Panc1 (cell line): ENCODE data around the gene SYNPR. TPM values are rescaled to one million over a fixed set of nuclear protein-coding genes. Genes with fewer than 3 reads are reported as not detected.

Experiments
- ATAC-seq: fragments of 200-7000 bp; cut with Tn5 transposase; 2 replicates; pipeline ENCODE4 v1.9.1; 2020; ENCODE audit warnings: mild to moderate bottlenecking, moderate library complexity
- BruUV-seq: library from RNA; stranded (reverse); fragments of 400-500 nt; replicated peaks from 2 replicates; lab custom pipeline; 2021; lab: Mats Ljungman, UMichigan
- CTCF ChIA-PET: fragments of 300-600 bp; sonication (Branson Sonifier 250); formaldehyde crosslinking; loops from one replicate; lab custom pipeline; 2022; ENCODE audit warnings: antibody characterized with exemption; lab: Charles Lee
- POLR2A ChIA-PET: fragments of 300-600 bp; sonication (Branson Sonifier 250); formaldehyde crosslinking; loops from one replicate; lab custom pipeline; 2022; ENCODE audit warnings: antibody characterized with exemption; lab: Charles Lee
- DNase-seq: peaks from one replicate; pipeline ENCODE4 v3.0.0-alpha.2; 2010; ENCODE audit warnings: low read depth, low spot score
- H3K27ac ChIP-seq: 2 replicates; pipeline ENCODE4 v1.5.1; 2011; ENCODE audit warnings: mild to moderate bottlenecking, low read length, inconsistent platforms
- H3K27me3 ChIP-seq: fragments of 200-500 bp; sonication (Bioruptor generic); 2 replicates; pipeline ENCODE4 v1.6.0; 2014; ENCODE audit warnings: low read length, inconsistent platforms; ENCODE audit not compliant: control insufficient read depth, insufficient read depth
- H3K36me3 ChIP-seq: fragments of 200-500 bp; sonication (Bioruptor generic); 2 replicates; pipeline ENCODE4 v1.5.1; 2014; ENCODE audit warnings: inconsistent platforms, mild to moderate bottlenecking, low read length, moderate library complexity; ENCODE audit not compliant: control insufficient read depth, insufficient read depth
- H3K4me1 ChIP-seq: 2 replicates; pipeline ENCODE4 v1.5.1; 2011; ENCODE audit warnings: inconsistent platforms, mild to moderate bottlenecking, low read length, moderate library complexity; ENCODE audit not compliant: control insufficient read depth, insufficient read depth
- H3K4me3 ChIP-seq, 2 experiments: 2 replicates each; pipeline ENCODE4 v1.5.1; 2011 to 2012; ENCODE audit warnings: low read depth in 2 of 2, low read length in 2 of 2, mild to moderate bottlenecking in 2 of 2, inconsistent platforms in 1 of 2, moderate library complexity in 1 of 2
- H3K9me3 ChIP-seq: fragments of 200-500 bp; sonication (Bioruptor generic); 2 replicates; pipeline ENCODE4 v1.5.1; 2014; ENCODE audit warnings: low read depth, mild to moderate bottlenecking, inconsistent platforms, low read length, moderate library complexity; ENCODE audit not compliant: control insufficient read depth, insufficient read depth
- CTCF ChIP-seq: fragments of 450-650 bp; IDR thresholded peaks from 2 replicates; pipeline ENCODE4 v1.5.1; 2017; ENCODE audit warnings: mild to moderate bottlenecking
- POLR2AphosphoS5 ChIP-seq: IDR thresholded peaks from 2 replicates; pipeline ENCODE4 v1.6.1; 2012; ENCODE audit warnings: mild to moderate bottlenecking, low read depth, low read length, moderate library complexity
- REST ChIP-seq, 2 experiments: IDR thresholded peaks; 2 replicates each; pipeline ENCODE4 v1.6.1; 2011 to 2012; ENCODE audit warnings: low read depth in 2 of 2, control low read depth in 1 of 2, low read length in 1 of 2, mild to moderate bottlenecking in 1 of 2, moderate library complexity in 1 of 2; ENCODE audit not compliant: insufficient read depth in 1 of 2
- SIN3A ChIP-seq: IDR thresholded peaks from 2 replicates; pipeline ENCODE4 v1.6.1; 2012; ENCODE audit warnings: low read depth, mild to moderate bottlenecking, low read length, moderate library complexity, borderline replicate concordance; ENCODE audit not compliant: insufficient read depth
- TCF7L2 ChIP-seq: IDR thresholded peaks from 2 replicates; pipeline ENCODE4 v1.6.1; 2011; ENCODE audit warnings: mild to moderate bottlenecking, low read depth, low read length, inconsistent platforms
- in situ Hi-C: cut with HindIII; loops from 2 replicates; pipeline ENCODE4 v1.10.0; 2016; ENCODE audit warnings: low sequenced_read_pairs, low pct_unique_long_range_greater_than_20kb
- intact Hi-C: fragments of 100-400 bp; cut with micrococcal nuclease; formaldehyde crosslinking; loops from one replicate; pipeline ENCODE4 v1.10.0; 2022; ENCODE audit not compliant: unreplicated experiment
- total RNA-seq: library from RNA; stranded (reverse); gene quantifications from one replicate; pipeline ENCODE4 v1.2.1, GENCODE V29; 2021; ENCODE audit not compliant: unreplicated experiment

SYNPR gene
- total RNA-seq, 1 experiment from 2014 or later: not detected

- Histone ChIP-seq H3K27me3 (no peaks in the 10 kb centered on the region; the same call in 1 of the 2 replicates), H3K36me3 (no peaks in the 10 kb centered on the region), H3K4me3 (no peak overlapping the region), H3K27ac (no peak overlapping the region), H3K4me1 (no peaks in the 10 kb centered on the region), H3K9me3 (no peaks in the 10 kb centered on the region)
- ATAC-seq (no peak), DNase-seq (no peak)
- BruUV-seq: no TSS peak
- in situ Hi-C loops (no loop called here), intact Hi-C loops (no loop called here)
- no peak for TF ChIP-seq POLR2AphosphoS5
- TF ChIP-seq CTCF: no peak
- no peak for TF ChIP-seq TCF7L2
- no peak for TF ChIP-seq REST (IDR thresholded peaks at IDR 0.05; ENCODE audit: insufficient read depth in 1 of 2, low read depth in 2 of 2, low read length in 1 of 2)
- TF ChIP-seq SIN3A: no peak
- ChIA-PET CTCF (no interaction called here), POLR2A (no interaction called here)
Observed at GRCh38 chr3:63631670-63632069, 353.6 kb downstream of the SYNPR start.

- ChIA-PET CTCF (no interaction called here), POLR2A (no interaction called here)
- H3K36me3 ChIP-seq: no peaks in the 10 kb centered on the region
- no peaks in the 10 kb centered on the region for H3K4me1 ChIP-seq
- in situ Hi-C loops: no loop called here
- no TSS peak for BruUV-seq
- H3K4me3 ChIP-seq: no peak overlapping the region
- H3K27ac ChIP-seq: no peak overlapping the region
- no peak for ATAC-seq
- no peak for DNase-seq
- TF ChIP-seq CTCF (no peak), SIN3A (no peak), REST (IDR thresholded peaks at IDR 0.05; ENCODE audit: insufficient read depth in 1 of 2, low read depth in 2 of 2, low read length in 1 of 2) (no peak)
- H3K27me3 ChIP-seq: no peaks in the 10 kb centered on the region
- H3K9me3 ChIP-seq: no peaks in the 10 kb centered on the region
- intact Hi-C loops: no loop called here
Observed at GRCh38 chr3:63635186-63635585, 357.1 kb downstream of the SYNPR start.
